DND-41 (cell line): ENCODE measurements around the gene ZNF275.

Source experiments
- EZH2 ChIP-seq: IDR thresholded peaks from 3 replicates; pipeline ENCODE4 v1.6.1; 2012; ENCODE audit warnings: borderline replicate concordance, low read depth, mild to moderate bottlenecking, moderate library complexity, low read length, inconsistent platforms; ENCODE audit not compliant: severe bottlenecking
- TF ChIP-seq, protein P1 (sequence below): IDR thresholded peaks from 2 replicates; pipeline ENCODE4 v1.5.1; 2012; ENCODE audit warnings: borderline replicate concordance, low read length, moderate library complexity, mild to moderate bottlenecking; ENCODE audit not compliant: poor library complexity, severe bottlenecking; ENCODE audit errors: extremely low read depth

DNA sequence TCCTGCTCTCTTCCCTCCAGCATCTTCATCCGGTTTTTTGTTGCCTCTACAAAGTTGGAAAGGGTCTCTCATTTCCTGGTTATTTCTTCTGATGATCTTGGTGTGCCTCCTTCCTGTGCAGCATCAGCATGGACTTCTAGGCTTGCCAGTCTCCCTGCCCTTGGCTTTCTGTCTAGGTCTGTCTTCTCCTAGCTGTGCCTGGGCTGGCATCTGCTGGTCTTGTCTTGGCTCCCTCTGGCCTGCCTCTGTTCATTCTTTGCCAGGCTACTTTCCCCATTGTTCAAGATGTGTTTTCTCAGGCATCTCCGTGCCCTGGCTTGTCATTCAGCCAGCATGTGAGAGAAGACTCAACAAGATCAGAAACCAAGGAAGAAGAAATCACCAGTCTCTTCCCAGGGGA is 9.7 kb downstream of the ZNF275 start:
- TF ChIP-seq, protein P1, sequence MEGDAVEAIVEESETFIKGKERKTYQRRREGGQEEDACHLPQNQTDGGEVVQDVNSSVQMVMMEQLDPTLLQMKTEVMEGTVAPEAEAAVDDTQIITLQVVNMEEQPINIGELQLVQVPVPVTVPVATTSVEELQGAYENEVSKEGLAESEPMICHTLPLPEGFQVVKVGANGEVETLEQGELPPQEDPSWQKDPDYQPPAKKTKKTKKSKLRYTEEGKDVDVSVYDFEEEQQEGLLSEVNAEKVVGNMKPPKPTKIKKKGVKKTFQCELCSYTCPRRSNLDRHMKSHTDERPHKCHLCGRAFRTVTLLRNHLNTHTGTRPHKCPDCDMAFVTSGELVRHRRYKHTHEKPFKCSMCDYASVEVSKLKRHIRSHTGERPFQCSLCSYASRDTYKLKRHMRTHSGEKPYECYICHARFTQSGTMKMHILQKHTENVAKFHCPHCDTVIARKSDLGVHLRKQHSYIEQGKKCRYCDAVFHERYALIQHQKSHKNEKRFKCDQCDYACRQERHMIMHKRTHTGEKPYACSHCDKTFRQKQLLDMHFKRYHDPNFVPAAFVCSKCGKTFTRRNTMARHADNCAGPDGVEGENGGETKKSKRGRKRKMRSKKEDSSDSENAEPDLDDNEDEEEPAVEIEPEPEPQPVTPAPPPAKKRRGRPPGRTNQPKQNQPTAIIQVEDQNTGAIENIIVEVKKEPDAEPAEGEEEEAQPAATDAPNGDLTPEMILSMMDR = no peak
- TF ChIP-seq EZH2 = no peak
